HCT116 (cell line): Measurements from ENCODE around the gene PSMB7. TPM values are rescaled to one million over a fixed set of nuclear protein-coding genes. Genes with fewer than 3 reads are reported as not detected.

Source experiments
- ATAC-seq: fragments of 200-7000 bp; cut with Tn5 transposase; 2 replicates; pipeline ENCODE4 v1.9.1; 2020; ENCODE audit warnings: mild to moderate bottlenecking, moderate library complexity
- BruUV-seq: library from RNA; stranded (reverse); fragments of 400-500 nt; replicated peaks from 2 replicates; lab custom pipeline; 2021; lab: Mats Ljungman, UMichigan
- CTCF ChIA-PET: fragments of 300-600 bp; sonication (Branson Sonifier 250); formaldehyde crosslinking; loops from one replicate; lab custom pipeline; 2021; ENCODE audit warnings: antibody characterized with exemption; lab: Charles Lee
- POLR2A ChIA-PET: fragments of 300-600, 350-600 bp; sonication (Branson Sonifier 250); formaldehyde crosslinking; loops from one replicate; lab custom pipeline; 2021; ENCODE audit warnings: antibody characterized with exemption; lab: Charles Lee
- RAD21 ChIA-PET, 2 experiments: fragments of 300-600 bp; sonication (Branson Sonifier 250); formaldehyde crosslinking; loops; one replicate each; lab custom pipeline; 2023; ENCODE audit warnings: low total read pairs in 2 of 2; ENCODE audit not compliant: uncharacterized antibody in 2 of 2, unreplicated experiment in 2 of 2, low non-redundant PET in 1 of 2; lab: Charles Lee
- DNase-seq: peaks from one replicate; pipeline ENCODE4 v3.0.0-alpha.2; 2010; ENCODE audit warnings: low read depth, low spot score
- H2AFZ ChIP-seq: fragments of 200-600 bp; shearing (Covaris generic), sonication (generic); 2 replicates; pipeline ENCODE4 v1.6.1; 2017; ENCODE audit warnings: low read depth, mixed run types, mixed read lengths, antibody characterized with exemption, low read length; ENCODE audit not compliant: poor library complexity, severe bottlenecking
- H3K27ac ChIP-seq: 2 replicates; pipeline ENCODE4 v1.5.1; 2012; ENCODE audit warnings: low read depth, low read length
- H3K27me3 ChIP-seq: fragments of 200-600 bp; sonication (generic); 2 replicates; pipeline ENCODE4 v1.6.1; 2016; ENCODE audit warnings: mixed run types, low read length, mixed read lengths; ENCODE audit not compliant: insufficient read depth
- H3K36me3 ChIP-seq, 2 experiments: fragments of 200-500 bp in 1 of 2; fragments of 200-600 bp in 1 of 2; sonication (Bioruptor generic) in 1 of 2; sonication (generic) in 1 of 2; 2 replicates each; pipeline versions ENCODE4 v1.5.1 to v1.6.1; 2014 to 2016; ENCODE audit warnings: low read length in 2 of 2, inconsistent platforms in 1 of 2, mixed read lengths in 1 of 2, mixed run types in 1 of 2; ENCODE audit not compliant: insufficient read depth in 2 of 2, control insufficient read depth in 1 of 2
- H3K4me1 ChIP-seq, 2 experiments: fragments of 200-600 bp in 1 of 2; sonication (generic) in 1 of 2; 2 replicates each; pipeline versions ENCODE4 v1.5.1 to v1.6.1; 2012 to 2017; ENCODE audit warnings: low read length in 2 of 2, inconsistent platforms in 1 of 2, mild to moderate bottlenecking in 1 of 2, mixed read lengths in 1 of 2, mixed run types in 1 of 2, moderate library complexity in 1 of 2; ENCODE audit not compliant: insufficient read depth in 2 of 2, control insufficient read depth in 1 of 2
- H3K4me2 ChIP-seq: fragments of 200-600 bp; sonication (generic); 2 replicates; pipeline ENCODE4 v1.6.1; 2017; ENCODE audit warnings: mixed run types, low read length, mixed read lengths
- H3K4me3 ChIP-seq, 2 experiments: fragments of 200-600 bp in 1 of 2; sonication (generic) in 1 of 2; replicated peaks in 1 of 2; 2 replicates each; pipeline ENCODE4 v1.5.1; 2011 to 2016; ENCODE audit warnings: low read length in 2 of 2, control low read depth in 1 of 2, low read depth in 1 of 2, mild to moderate bottlenecking in 1 of 2, mixed read lengths in 1 of 2, mixed run types in 1 of 2
- H3K79me2 ChIP-seq: fragments of 200-600 bp; sonication (generic); 2 replicates; pipeline ENCODE4 v1.6.1; 2017; ENCODE audit warnings: mild to moderate bottlenecking, mixed run types, low read length, moderate library complexity, mixed read lengths; ENCODE audit not compliant: insufficient read depth
- H3K9ac ChIP-seq: fragments of 200-600 bp; sonication (generic); 2 replicates; pipeline ENCODE4 v1.6.1; 2016; ENCODE audit warnings: low read length, mixed read lengths
- H3K9me2 ChIP-seq: fragments of 200-600 bp; sonication (generic), shearing (Covaris generic); 2 replicates; pipeline ENCODE4 v1.6.1; 2017; ENCODE audit warnings: mixed run types, mild to moderate bottlenecking, moderate library complexity; ENCODE audit not compliant: insufficient read depth
- H3K9me3 ChIP-seq, 2 experiments: fragments of 200-500 bp in 1 of 2; fragments of 200-600 bp in 1 of 2; sonication (Bioruptor generic) in 1 of 2; sonication (generic) in 1 of 2; 2 replicates each; pipeline ENCODE4 v1.6.1; 2014 to 2017; ENCODE audit warnings: low read length in 2 of 2, mixed read lengths in 2 of 2, inconsistent platforms in 1 of 2, low read depth in 1 of 2, mild to moderate bottlenecking in 1 of 2, mixed run types in 1 of 2, moderate library complexity in 1 of 2; ENCODE audit not compliant: control insufficient read depth in 1 of 2, insufficient read depth in 1 of 2
- H4K20me1 ChIP-seq: fragments of 200-600 bp; sonication (generic), shearing (Covaris generic); 2 replicates; pipeline ENCODE4 v1.6.1; 2017; ENCODE audit warnings: mixed run types, mild to moderate bottlenecking, moderate library complexity; ENCODE audit not compliant: insufficient read depth
- ATF3 ChIP-seq: IDR thresholded peaks from 2 replicates; pipeline ENCODE4 v1.6.1; 2012
- CEBPB ChIP-seq: IDR thresholded peaks from 2 replicates; pipeline ENCODE4 v1.6.1; 2012; ENCODE audit warnings: low read depth
- CTCF ChIP-seq, 3 experiments: fragments of 200-600 bp in 1 of 3; sonication (generic) in 1 of 3; IDR thresholded peaks in 2 of 3; conservative IDR thresholded peaks in 1 of 3; 2 replicates each; pipeline ENCODE4 v1.5.1; 2012 to 2017; ENCODE audit warnings: low read depth in 2 of 3, low read length in 2 of 3, antibody characterized with exemption in 1 of 3, borderline replicate concordance in 1 of 3, control low read depth in 1 of 3, mild to moderate bottlenecking in 1 of 3, mixed read lengths in 1 of 3, mixed run types in 1 of 3, moderate library complexity in 1 of 3; ENCODE audit not compliant: insufficient read depth in 1 of 3
- ELF1 ChIP-seq: IDR thresholded peaks from 2 replicates; pipeline ENCODE4 v1.6.1; 2012; ENCODE audit warnings: low read depth, borderline replicate concordance
- EZH2phosphoT487 ChIP-seq: fragments of 200-600 bp; IDR thresholded peaks from 2 replicates; pipeline ENCODE4 v1.6.1; 2018; ENCODE audit warnings: antibody characterized with exemption, borderline replicate concordance
- JUND ChIP-seq: IDR thresholded peaks from 2 replicates; pipeline ENCODE4 v1.6.1; 2012
- POLR2A ChIP-seq: IDR thresholded peaks from 2 replicates; pipeline ENCODE4 v1.7.0; 2011; ENCODE audit warnings: borderline replicate concordance; ENCODE audit not compliant: insufficient read depth, insufficient read length; ENCODE audit errors: extremely low read depth
- REST ChIP-seq: IDR thresholded peaks from 2 replicates; pipeline ENCODE4 v1.6.1; 2012; ENCODE audit warnings: low read depth
- SP1 ChIP-seq: IDR thresholded peaks from 2 replicates; pipeline ENCODE4 v1.6.1; 2012; ENCODE audit warnings: low read depth
- intact Hi-C: fragments of 100-400 bp; cut with micrococcal nuclease; formaldehyde crosslinking; loops from 2 replicates; pipeline ENCODE4 v1.10.0; 2022
- total RNA-seq: library from RNA; stranded (reverse); gene quantifications from one replicate; pipeline ENCODE4 v1.2.1, GENCODE V29; 2021; ENCODE audit not compliant: unreplicated experiment

Gene PSMB7
- total RNA-seq, 1 experiment from 2014 or later, result 222 TPM

GRCh38 chr9:124398191-124398935 is 16.9 kb downstream of the PSMB7 start:
- H3K27ac ChIP-seq, result no peak overlapping the region
- ChIA-PET POLR2A (interaction anchor here (1.3 kb wide), 1 partner anchor 12 kb away, joined by 4 read pairs; no protein-coding TSS in a partner anchor), CTCF (interaction anchor here (0.6 to 5.5 kb wide), 3 partner anchors 9 to 24 kb away, joined by 3 to 17 read pairs (median 3); no protein-coding TSS in a partner anchor), RAD21 (no interaction called here)
- H3K27me3 ChIP-seq, result no peaks in the 10 kb centered on the region
- TF ChIP-seq POLR2A (no peak), SP1 (no peak), ELF1 (no peak), ATF3 (no peak), EZH2phosphoT487 (no peak), CEBPB (no peak), JUND (no peak), CTCF (IDR thresholded peaks at IDR 0.05 in 2 of 3, conservative IDR thresholded peaks at IDR 0.05 in 1 of 3; ENCODE audit: borderline replicate concordance in 1 of 3, insufficient read depth in 1 of 3, low read depth in 2 of 3, low read length in 2 of 3) (no peak), REST (no peak)
- H3K9ac ChIP-seq, result no peak overlapping the region
- DNase-seq (no peak), ATAC-seq (no peak)
- H3K4me2 ChIP-seq, result no peak overlapping the region
- peaks cover 20% of the 10 kb centered on the region; the same call in 1 of the 2 replicates for H4K20me1 ChIP-seq
- intact Hi-C loops, result no loop called here
- H2AFZ ChIP-seq, result no peak overlapping the region
- H3K4me3 ChIP-seq, result no peak overlapping the region
- no peaks in the 10 kb centered on the region for H3K9me3 ChIP-seq
- no TSS peak for BruUV-seq
- peaks cover 100% of the 10 kb centered on the region for H3K79me2 ChIP-seq
- peaks cover 0 to 8% of the 10 kb centered on the region in 2 experiments; a peak in 2 of 4 replicates for H3K4me1 ChIP-seq
- no peaks in the 10 kb centered on the region for H3K9me2 ChIP-seq
- peaks cover 20 to 38% of the 10 kb centered on the region in 2 experiments; a peak in 3 of 4 replicates for H3K36me3 ChIP-seq
